Upper lobe of left lung (tissue), 6 donors: Measurements from ENCODE around the gene PAPPA. TPM values are rescaled to one million over a fixed set of nuclear protein-coding genes. Genes with fewer than 3 reads are reported as not detected.

ENCODE experiments used
- ATAC-seq, 2 donors: fragments of 200-7000 bp; cut with Tn5 transposase; one replicate each; pipeline ENCODE4 v1.9.1; 2022; ENCODE audit warnings: mild to moderate bottlenecking in 2 of 2, moderate library complexity in 2 of 2; ENCODE audit not compliant: low FRiP score in 2 of 2
- DNase-seq, 2 donors: peaks; one replicate each; pipeline ENCODE4 v3.0.0-alpha.2; 2019 to 2020
- H3K27ac ChIP-seq, 4 donors: fragments of 200-600 bp; sonication (generic); one replicate each; pipeline ENCODE4 v1.5.1; 2016 to 2019
- H3K27me3 ChIP-seq, 4 donors: fragments of 200-600 bp; sonication (generic); one replicate each; pipeline ENCODE4 v1.5.1; 2017 to 2019
- H3K36me3 ChIP-seq, 4 donors: fragments of 200-600 bp; sonication (generic); one replicate each; pipeline ENCODE4 v1.5.1; 2016 to 2019
- H3K4me1 ChIP-seq, 4 donors: fragments of 200-600 bp; sonication (generic); one replicate each; pipeline ENCODE4 v1.5.1; 2018 to 2019
- H3K4me3 ChIP-seq, 4 donors: fragments of 200-600 bp; sonication (generic); one replicate each; pipeline ENCODE4 v1.5.1; 2017 to 2019; ENCODE audit warnings: mild to moderate bottlenecking in 2 of 4, moderate library complexity in 1 of 4
- H3K9me3 ChIP-seq, 4 donors: fragments of 200-600 bp; sonication (generic); one replicate each; pipeline ENCODE4 v1.5.1; 2018 to 2019
- EP300 ChIP-seq, 4 donors: sonication (generic); formaldehyde crosslinking; IDR thresholded peaks; one replicate each; pipeline ENCODE4 v1.5.1; 2017; ENCODE audit warnings: antibody characterized with exemption in 4 of 4, control low read depth in 2 of 4
- POLR2A ChIP-seq, 4 donors: fragments of 450-650 bp; IDR thresholded peaks; one replicate each; pipeline ENCODE4 v1.5.1; 2016 to 2017; ENCODE audit warnings: antibody characterized with exemption in 4 of 4, mild to moderate bottlenecking in 2 of 4
- POLR2AphosphoS5 ChIP-seq, 2 donors: sonication (generic); formaldehyde crosslinking; IDR thresholded peaks; one replicate each; pipeline ENCODE4 v1.5.1; 2017; ENCODE audit warnings: antibody characterized with exemption in 2 of 2
- WGBS, 2 donors: methylation state at CpG; one replicate each; pipeline ENCODE4 v1.1.5; 2017 to 2018; 5-methylcytosine and 5-hydroxymethylcytosine counted together
- total RNA-seq, 6 donors: library from RNA; depleted of rRNA in 4 of 6; stranded (reverse); fragments of >200 nt in 4 of 6; gene quantifications; one replicate each; pipeline versions ENCODE4 v1.1.0 to v1.2.1, GENCODE V29; 2016 to 2021
- TF ChIP-seq, protein P1 (sequence below), 6 experiments: fragments of 450-650 bp in 4 of 6; fragments of 200-600 bp in 2 of 6; sonication (generic) in 2 of 6; IDR thresholded peaks; one replicate each; pipeline ENCODE4 v1.5.1; 2016 to 2019; ENCODE audit warnings: antibody characterized with exemption in 6 of 6
- donor health status: DM: no; HTN: no; CAD: no; lungs with moderate emphysema.
- donor health status: DM: no; HTN: yes; CAD: no; lungs with severe emphysema.

Gene PAPPA
- total RNA-seq, 6 donors from 2014 or later: 0.46 to 2.9 (median 1.1) TPM

DNA sequence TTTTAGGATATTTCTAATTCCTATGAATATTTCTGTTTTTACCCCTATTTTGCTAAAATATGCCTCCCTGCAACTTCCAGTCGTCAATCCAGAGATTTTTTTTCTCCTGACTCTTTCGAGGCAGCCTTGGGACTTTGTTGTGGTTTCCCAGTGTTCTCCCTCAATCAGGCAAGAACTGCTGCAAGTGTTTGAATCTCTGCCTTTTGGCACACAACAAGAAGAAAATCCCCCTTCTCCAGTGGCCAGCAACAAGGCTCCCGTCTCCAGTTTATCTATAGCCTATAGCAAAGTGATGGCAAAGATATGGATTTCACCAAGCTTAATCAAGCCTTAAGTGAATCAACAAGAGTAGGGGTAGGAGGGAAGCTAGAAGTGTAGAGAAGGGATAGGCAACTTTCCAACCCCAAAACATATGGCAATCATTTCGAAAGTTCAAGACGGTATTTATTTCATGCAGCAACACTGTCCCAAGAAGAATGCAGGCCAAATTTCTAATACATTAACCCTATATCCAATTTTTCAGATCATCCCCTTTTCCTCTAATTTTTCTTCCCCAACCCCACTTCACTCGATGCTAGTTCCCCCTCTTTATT lies 37.7 kb upstream of the PAPPA start:
- no peaks in the 10 kb centered on the region for H3K27me3 ChIP-seq
- ATAC-seq (peak in 1 of 2 donors; percentile 16), DNase-seq (no peak)
- H3K36me3 ChIP-seq: no peaks in the 10 kb centered on the region
- H3K27ac ChIP-seq: no peak overlapping the region
- H3K9me3 ChIP-seq: no peaks in the 10 kb centered on the region
- no peak for TF ChIP-seq EP300 (IDR thresholded peaks at IDR 0.05)
- TF ChIP-seq POLR2A (IDR thresholded peaks at IDR 0.05): no peak
- no peak for TF ChIP-seq POLR2AphosphoS5 (IDR thresholded peaks at IDR 0.05)
- TF ChIP-seq, protein P1, sequence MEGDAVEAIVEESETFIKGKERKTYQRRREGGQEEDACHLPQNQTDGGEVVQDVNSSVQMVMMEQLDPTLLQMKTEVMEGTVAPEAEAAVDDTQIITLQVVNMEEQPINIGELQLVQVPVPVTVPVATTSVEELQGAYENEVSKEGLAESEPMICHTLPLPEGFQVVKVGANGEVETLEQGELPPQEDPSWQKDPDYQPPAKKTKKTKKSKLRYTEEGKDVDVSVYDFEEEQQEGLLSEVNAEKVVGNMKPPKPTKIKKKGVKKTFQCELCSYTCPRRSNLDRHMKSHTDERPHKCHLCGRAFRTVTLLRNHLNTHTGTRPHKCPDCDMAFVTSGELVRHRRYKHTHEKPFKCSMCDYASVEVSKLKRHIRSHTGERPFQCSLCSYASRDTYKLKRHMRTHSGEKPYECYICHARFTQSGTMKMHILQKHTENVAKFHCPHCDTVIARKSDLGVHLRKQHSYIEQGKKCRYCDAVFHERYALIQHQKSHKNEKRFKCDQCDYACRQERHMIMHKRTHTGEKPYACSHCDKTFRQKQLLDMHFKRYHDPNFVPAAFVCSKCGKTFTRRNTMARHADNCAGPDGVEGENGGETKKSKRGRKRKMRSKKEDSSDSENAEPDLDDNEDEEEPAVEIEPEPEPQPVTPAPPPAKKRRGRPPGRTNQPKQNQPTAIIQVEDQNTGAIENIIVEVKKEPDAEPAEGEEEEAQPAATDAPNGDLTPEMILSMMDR (IDR thresholded peaks at IDR 0.05): no peak
- WGBS, 2 donors: 47 to 56% methylated on average over 6 of the region's 6 CpGs
- no peaks in the 10 kb centered on the region for H3K4me1 ChIP-seq
- H3K4me3 ChIP-seq: no peak overlapping the region

DNA sequence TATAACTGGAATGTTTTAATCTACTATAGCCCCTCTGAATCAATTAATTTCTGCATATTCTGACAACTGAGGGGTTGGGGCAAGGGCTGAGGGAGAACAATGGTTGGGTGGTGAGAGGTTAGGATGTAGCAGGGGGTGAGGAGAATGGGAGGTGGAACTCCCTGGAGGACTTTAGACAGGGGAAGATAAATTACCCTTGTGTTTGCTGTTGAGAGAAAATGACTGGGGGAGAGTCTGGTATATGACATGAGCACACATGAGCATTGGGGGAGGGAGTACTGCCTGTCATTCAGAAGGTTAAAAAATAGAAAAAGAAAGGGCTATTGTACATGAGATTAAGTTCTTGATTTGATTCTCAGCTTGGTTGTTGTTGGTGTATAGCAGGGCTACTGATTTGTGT lies 37.2 kb upstream of the PAPPA start:
- Histone ChIP-seq H3K27ac (no peak overlapping the region), H3K9me3 (no peaks in the 10 kb centered on the region), H3K4me1 (no peaks in the 10 kb centered on the region), H3K36me3 (no peaks in the 10 kb centered on the region), H3K4me3 (no peak overlapping the region), H3K27me3 (no peaks in the 10 kb centered on the region)
- TF ChIP-seq EP300 (IDR thresholded peaks at IDR 0.05) (no peak), POLR2A (IDR thresholded peaks at IDR 0.05) (no peak), POLR2AphosphoS5 (IDR thresholded peaks at IDR 0.05) (no peak)
- TF ChIP-seq, protein P1 (IDR thresholded peaks at IDR 0.05): no peak
- ATAC-seq (no peak), DNase-seq (no peak)

DNA sequence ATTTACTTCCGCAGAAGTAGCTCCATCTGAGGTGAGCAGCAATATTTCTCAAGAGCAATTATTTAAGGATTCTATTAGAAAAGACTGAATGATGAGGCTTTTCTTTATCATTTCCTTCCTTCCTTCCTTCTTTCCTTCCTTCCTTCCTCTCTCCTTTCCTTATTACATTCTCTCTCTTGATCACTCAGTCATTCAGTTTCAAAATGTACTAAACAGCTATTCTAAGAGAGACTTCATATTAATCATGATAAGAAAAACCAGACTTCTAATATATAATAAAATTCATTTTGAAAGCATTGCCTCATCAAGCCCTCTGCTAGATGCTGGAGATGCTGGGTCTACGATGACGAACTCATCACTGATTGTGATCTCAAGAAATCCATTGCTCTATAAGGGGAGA lies 30.4 kb upstream of the PAPPA start:
- no peaks in the 10 kb centered on the region for H3K9me3 ChIP-seq
- WGBS, 2 donors: 83 to 88% methylated on average over 3 of the region's 3 CpGs
- no peak for ATAC-seq
- no peak overlapping the region for H3K4me3 ChIP-seq
- H3K4me1 ChIP-seq: no peaks in the 10 kb centered on the region
- no peaks in the 10 kb centered on the region for H3K27me3 ChIP-seq
- TF ChIP-seq, protein P1 (IDR thresholded peaks at IDR 0.05): no peak
- no peak for TF ChIP-seq EP300 (IDR thresholded peaks at IDR 0.05)
- TF ChIP-seq POLR2A (IDR thresholded peaks at IDR 0.05): no peak
- no peak for TF ChIP-seq POLR2AphosphoS5 (IDR thresholded peaks at IDR 0.05)
- no peaks in the 10 kb centered on the region for H3K36me3 ChIP-seq
- DNase-seq: no peak
- no peak overlapping the region for H3K27ac ChIP-seq

DNA sequence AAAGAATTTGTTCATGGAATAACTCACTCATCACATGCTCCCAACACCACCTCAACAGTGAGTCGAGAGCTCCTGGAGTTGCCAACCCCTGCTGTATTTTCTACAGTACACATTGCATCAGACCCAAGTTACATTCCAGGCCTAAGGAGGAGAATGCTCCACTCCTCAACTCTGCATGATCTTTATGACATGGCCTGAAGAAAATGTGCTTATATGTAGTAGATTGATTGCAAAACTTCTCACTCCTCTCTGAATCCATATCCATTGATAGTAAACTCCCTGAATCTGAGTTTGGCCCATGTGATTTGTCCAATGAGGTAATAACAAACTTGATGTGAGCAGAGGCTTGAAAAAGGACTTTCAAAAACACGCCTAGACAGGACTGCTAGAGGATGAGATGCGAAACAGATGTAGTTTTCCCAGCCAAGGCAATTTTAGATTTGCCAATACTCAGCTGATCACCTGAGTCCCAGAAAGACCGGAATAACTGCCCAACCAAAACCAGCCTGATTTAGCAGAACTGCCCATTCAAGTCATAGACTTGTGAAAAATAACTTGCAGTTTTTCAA lies 29.0 kb upstream of the PAPPA start:
- 74 to 79% methylated on average over 4 of the region's 4 CpGs for WGBS, 2 donors
- H3K27ac ChIP-seq: no peak overlapping the region
- DNase-seq (peak in 1 of 2 donors; percentile 25), ATAC-seq (no peak)
- no peak overlapping the region for H3K4me3 ChIP-seq
- no peaks in the 10 kb centered on the region for H3K9me3 ChIP-seq
- H3K36me3 ChIP-seq: no peaks in the 10 kb centered on the region
- H3K27me3 ChIP-seq: no peaks in the 10 kb centered on the region
- no peaks in the 10 kb centered on the region for H3K4me1 ChIP-seq
- TF ChIP-seq, protein P1 (IDR thresholded peaks at IDR 0.05): no peak
- TF ChIP-seq POLR2A (IDR thresholded peaks at IDR 0.05) (no peak), EP300 (IDR thresholded peaks at IDR 0.05) (no peak), POLR2AphosphoS5 (IDR thresholded peaks at IDR 0.05) (no peak)

DNA sequence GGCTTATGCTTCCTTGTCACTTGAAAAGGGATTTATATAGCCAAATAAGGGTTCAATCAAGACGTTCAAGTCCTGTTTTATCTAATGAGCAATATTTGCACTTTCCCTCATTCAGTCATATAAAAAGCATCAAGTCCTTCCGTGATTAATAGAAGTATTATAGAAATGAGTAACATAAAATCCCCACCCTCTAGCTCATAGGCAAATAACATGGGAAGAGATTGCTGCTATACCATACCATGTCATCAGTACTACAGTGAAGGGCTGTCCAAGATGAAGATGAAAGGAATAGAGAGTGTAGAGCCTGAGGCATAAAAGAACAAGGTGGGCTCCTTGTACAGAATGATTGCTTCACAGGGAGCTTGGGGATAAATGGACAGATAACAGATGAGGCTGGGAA lies 20.4 kb upstream of the PAPPA start:
- ATAC-seq (no peak), DNase-seq (no peak)
- Histone ChIP-seq H3K27me3 (no peaks in the 10 kb centered on the region), H3K36me3 (no peaks in the 10 kb centered on the region), H3K27ac (no peak overlapping the region), H3K9me3 (peaks cover 0 to 4% (median 0%) of the 10 kb centered on the region in 4 donors), H3K4me1 (no peaks in the 10 kb centered on the region), H3K4me3 (no peak overlapping the region)
- WGBS, 2 donors: 21 to 39% methylated on average over 2 of the region's 2 CpGs
- TF ChIP-seq EP300 (IDR thresholded peaks at IDR 0.05): no peak
- TF ChIP-seq POLR2A (IDR thresholded peaks at IDR 0.05): no peak
- TF ChIP-seq POLR2AphosphoS5 (IDR thresholded peaks at IDR 0.05): no peak
- TF ChIP-seq, protein P1 (IDR thresholded peaks at IDR 0.05): no peak
